Heart right ventricle (tissue), 16 donors: ENCODE measurements around the gene NRXN2. TPM values are rescaled to one million over a fixed set of nuclear protein-coding genes. Genes with fewer than 3 reads are reported as not detected.
"Not testable (repeated sequence)": the region's sequence is repeated elsewhere in the genome, so short reads cannot be mapped to it uniquely, and the experiment has no call there.

Experiments used
- ATAC-seq, 8 donors: fragments of 200-7000 bp; cut with Tn5 transposase; one replicate each; pipeline ENCODE4 v1.9.1; 2020; ENCODE audit warnings: mild to moderate bottlenecking in 8 of 8, moderate library complexity in 8 of 8, moderate number of reproducible peaks in 1 of 8
- DNase-seq, 2 donors: peaks; one replicate each; pipeline ENCODE4 v3.0.0-alpha.2; 2020
- H3K27ac ChIP-seq, 10 donors: fragments of 200-600 bp; sonication (generic) in 2 of 10; one replicate each; pipeline versions ENCODE4 v1.5.0 to v1.8.0; 2020 to 2022; ENCODE audit warnings: mild to moderate bottlenecking in 3 of 10
- H3K27me3 ChIP-seq, 7 donors: fragments of 200-600 bp; one replicate each; pipeline ENCODE4 v1.8.0; 2021 to 2022; ENCODE audit warnings: mild to moderate bottlenecking in 2 of 7
- H3K36me3 ChIP-seq, 9 donors: fragments of 200-600 bp; sonication (generic) in 1 of 9; one replicate each; pipeline versions ENCODE4 v1.5.0 to v1.8.0; 2020 to 2022; ENCODE audit warnings: mild to moderate bottlenecking in 2 of 9
- H3K4me1 ChIP-seq, 9 donors: fragments of 200-600 bp; sonication (generic) in 1 of 9; one replicate each; pipeline versions ENCODE4 v1.5.0 to v1.8.0; 2020 to 2022; ENCODE audit warnings: mild to moderate bottlenecking in 4 of 9
- H3K4me3 ChIP-seq, 10 donors: fragments of 200-600 bp; sonication (generic) in 2 of 10; one replicate each; pipeline versions ENCODE4 v1.5.0 to v1.8.0; 2020 to 2022; ENCODE audit warnings: mild to moderate bottlenecking in 7 of 10, moderate library complexity in 2 of 10
- H3K9me3 ChIP-seq, 11 donors: fragments of 200-600 bp in 10 of 11; sonication (generic) in 2 of 11; one replicate each; pipeline versions ENCODE4 v1.5.0 to v1.8.0; 2013 to 2022; ENCODE audit warnings: mild to moderate bottlenecking in 2 of 11, control low read depth in 1 of 11, moderate library complexity in 1 of 11
- CTCF ChIP-seq, 9 donors: fragments of 200-600 bp; sonication (generic) in 2 of 9; IDR thresholded peaks; one replicate each; pipeline versions ENCODE4 v1.5.0 to v1.8.0; 2021 to 2022; ENCODE audit warnings: antibody characterized with exemption in 9 of 9, mild to moderate bottlenecking in 5 of 9, moderate library complexity in 1 of 9
- WGBS, 2 donors: extraction: QIAGEN DNeasy Blood & Tissue Kit; methylation state at CpG; one replicate each; pipeline ENCODE4 v1.1.7; 2013; ENCODE audit warnings: inconsistent platforms in 1 of 2; 5-methylcytosine and 5-hydroxymethylcytosine counted together
- intact Hi-C, 10 donors: fragments of 100-400 bp; cut with DNase I; formaldehyde crosslinking; loops; one replicate each; pipeline versions ENCODE4 v1.11.1 to v1.14.2; 2022
- polyA plus RNA-seq, 2 donors: library from polyadenylated mRNA; stranded (reverse); fragments of 200-250 nt; gene quantifications; one replicate each; pipeline ENCODE4 v1.2.3, GENCODE V29; 2013
- total RNA-seq, 10 donors: library from RNA; stranded (reverse); fragmentation: NEBNext Ultra II Directional in 3 of 10; extraction: Animal tissue kit (Norgen Biotek cat#: 25700) in 3 of 10; gene quantifications; one replicate each; pipeline versions ENCODE4 v1.2.1 to v1.2.4, GENCODE V29; 2021 to 2023
- donor health status: Arrhythmogenic right ventricular cardiomyopathy.
- donor health status: ischemic (EF 13 %, LVEDD 7.1; RV severe dilation, severe dysfunction).
- donor health status: healthy with polysubstance abuse.
- donor health status: DM: no; HTN: yes; CAD: no.
- donor health status: DM: no; HTN: no; CAD: no.
- donor health status: ischemic (EF 25% LVEDD 6.9; RV normal size, moderate dysfunction).
- donor health status: ischemic (EF 25% LVEDD 5.7; RV mildly dilated, moderate dysfunction).
- donor health status: healthy.
- donor health status: DM: yes; HTN: yes; CAD: no.
- donor health status: Ischemic cardiomyopathy.
- donor health status: ischemic (EF 35%, LVEDD 5.7; RV mildly dilated, moderate dysfunction).
- donor health status: nonischemic (EF 11% LVEDD 7.7; RV severe dilation, severe dysfunction).
- donor health status: DM: yes; HTN: yes; CAD: no.
- donor health status: PGD.
- donor health status: ischemic (EF 29% LVEDD 5.4; RV normal size, mild dysfunction).
- donor health status: nonischemic (EF 23%, LVEDD 6.1; RV moderate dilation, normal function).

The NRXN2 gene
- total and polyA plus RNA-seq, 12 donors = 0.45 to 5.5 (median 1.4) TPM

GRCh38 chr11:64710418-64711137, 12.4 kb downstream of the NRXN2 start:
- 46 to 57% methylated on average over 13 of the region's 13 CpGs for WGBS, 2 donors
- H3K27me3 ChIP-seq = peaks cover 26 to 96% (median 93%) of the 10 kb centered on the region in 7 donors
- no peaks in the 10 kb centered on the region for H3K9me3 ChIP-seq
- no peak for TF ChIP-seq CTCF (IDR thresholded peaks at IDR 0.05)
- intact Hi-C loops = no loop called here
- peaks cover 0 to 8% (median 0%) of the 10 kb centered on the region in 9 donors for H3K4me1 ChIP-seq
- no peak overlapping the region for H3K4me3 ChIP-seq
- ATAC-seq (no peak), DNase-seq (no peak)
- H3K27ac ChIP-seq = no peak overlapping the region
- no peaks in the 10 kb centered on the region for H3K36me3 ChIP-seq

GRCh38 chr11:64705501-64705900, 17.5 kb downstream of the NRXN2 start:
- TF ChIP-seq CTCF (IDR thresholded peaks at IDR 0.05) = no peak
- no peaks in the 10 kb centered on the region for H3K9me3 ChIP-seq
- intact Hi-C loops = no loop called here
- ATAC-seq (no peak), DNase-seq (no peak)
- no peaks in the 10 kb centered on the region for H3K36me3 ChIP-seq
- no peaks in the 10 kb centered on the region for H3K4me1 ChIP-seq
- H3K4me3 ChIP-seq = no peak overlapping the region
- H3K27ac ChIP-seq = no peak overlapping the region
- WGBS, 2 donors = 35 to 49% methylated on average over 2 of the region's 2 CpGs
- H3K27me3 ChIP-seq = peaks cover 0 to 74% (median 51%) of the 10 kb centered on the region in 7 donors

DNA sequence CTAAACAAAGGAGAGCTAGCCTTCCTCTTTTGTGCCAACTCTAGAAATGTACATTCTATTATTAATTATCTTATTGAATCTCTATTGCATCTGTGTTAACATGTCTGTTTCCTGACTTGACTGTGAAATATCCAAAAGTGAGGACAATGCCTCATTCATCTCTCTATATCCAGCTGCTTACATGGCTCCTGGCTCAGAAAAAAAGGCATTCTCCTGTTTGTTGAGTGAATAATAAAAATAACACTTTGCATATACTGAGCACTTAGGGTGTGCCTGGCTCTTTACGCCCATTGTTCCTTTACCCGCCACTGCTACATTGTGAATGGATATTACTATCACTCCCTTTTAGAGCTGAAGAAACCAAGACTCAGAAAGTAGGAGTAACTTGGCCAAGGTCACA, 19.9 kb downstream of the NRXN2 start:
- WGBS, 2 donors = 89 to 91% methylated on average over 2 of the region's 2 CpGs
- Histone ChIP-seq H3K9me3 (no peaks in the 10 kb centered on the region), H3K4me1 (no peaks in the 10 kb centered on the region), H3K27ac (no peak overlapping the region), H3K36me3 (no peaks in the 10 kb centered on the region), H3K4me3 (no peak overlapping the region), H3K27me3 (peaks cover 0 to 50% (median 27%) of the 10 kb centered on the region in 7 donors)
- intact Hi-C loops = no loop called here
- DNase-seq (no peak), ATAC-seq (no peak)
- TF ChIP-seq CTCF (IDR thresholded peaks at IDR 0.05) = no peak

DNA sequence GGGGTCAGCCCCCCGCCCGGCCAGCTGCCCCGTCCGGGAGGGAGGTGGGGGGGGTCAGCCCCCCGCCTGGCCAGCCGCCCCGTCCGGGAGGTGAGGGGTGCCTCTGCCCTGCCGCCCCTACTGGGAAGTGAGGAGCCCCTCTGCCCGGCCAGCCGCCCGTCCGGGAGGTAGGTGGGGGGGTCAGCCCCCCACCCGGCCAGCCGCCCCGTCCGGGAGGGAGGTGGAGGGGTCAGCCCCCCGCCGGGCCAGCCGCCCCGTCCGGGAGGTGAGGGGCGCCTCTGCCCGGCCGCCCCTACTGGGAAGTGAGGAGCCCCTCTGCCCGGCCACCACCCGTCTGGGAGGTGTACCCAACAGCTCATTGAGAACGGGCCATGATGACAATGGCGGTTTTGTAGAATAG, 21.0 kb downstream of the NRXN2 start:
- H3K4me1 ChIP-seq, H3K9me3 ChIP-seq, DNase-seq, ATAC-seq, H3K4me3 ChIP-seq, intact Hi-C loops, H3K36me3 ChIP-seq, H3K27ac ChIP-seq: not testable (repeated sequence)
- peaks cover 0 to 39% (median 17%) of the 10 kb centered on the region in 7 donors for H3K27me3 ChIP-seq
- WGBS, 2 donors = 90 to 91% methylated on average over 23 to 29 of the region's 29 CpGs

DNA sequence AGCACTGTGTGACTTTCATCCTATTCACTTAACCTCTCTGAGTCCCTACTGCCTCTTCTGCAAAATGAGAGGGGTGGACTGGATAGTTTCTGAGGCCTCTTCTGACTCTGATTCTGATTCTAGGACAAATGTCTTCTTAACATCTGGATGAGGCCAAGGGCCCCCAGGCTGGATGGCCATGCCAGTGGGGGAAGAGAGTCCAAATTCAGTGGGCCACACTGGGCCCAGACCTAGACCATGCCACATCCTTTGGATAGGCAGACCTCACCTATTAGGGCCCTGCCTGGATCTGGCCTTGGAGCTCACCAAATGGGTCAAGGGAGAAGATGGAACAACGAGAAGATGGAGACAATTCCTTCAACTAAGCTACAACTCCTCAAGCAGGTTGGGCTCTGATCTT, 24.6 kb downstream of the NRXN2 start:
- no peak overlapping the region for H3K4me3 ChIP-seq
- DNase-seq (no peak), ATAC-seq (no peak)
- no peak for TF ChIP-seq CTCF (IDR thresholded peaks at IDR 0.05)
- no peaks in the 10 kb centered on the region for H3K9me3 ChIP-seq
- peaks cover 0 to 31% (median 22%) of the 10 kb centered on the region in 7 donors for H3K27me3 ChIP-seq
- WGBS, 2 donors = 81 to 86% methylated on average over 1 of the region's 1 CpG
- no peak overlapping the region for H3K27ac ChIP-seq
- intact Hi-C loops = no loop called here
- H3K4me1 ChIP-seq = no peaks in the 10 kb centered on the region
- no peaks in the 10 kb centered on the region for H3K36me3 ChIP-seq
